ENCODE data around the gene PGRMC1. TPM values are rescaled to one million over a fixed set of nuclear protein-coding genes. Genes with fewer than 3 reads are reported as not detected.

Gene PGRMC1
- total and polyA plus RNA-seq, 9 of the 15 experiments (the other 6 are each of a cell fraction or from before 2014, with no cell fraction given), result 27.4 to 115 (median 90.3) TPM

- TF ChIP-seq HNRNPLL (IDR thresholded peaks at IDR 0.05; ENCODE audit: low read depth, low read length, poor library complexity, severe bottlenecking) (no peak), E2F6 (IDR thresholded peaks at IDR 0.05; ENCODE audit: borderline replicate concordance in 1 of 2, extremely low read depth in 1 of 2, insufficient read depth in 1 of 2, insufficient read length in 1 of 2, low read depth in 1 of 2, low read length in 1 of 2, poor library complexity in 1 of 2, severe bottlenecking in 1 of 2) (peak in 1 of 2 experiments; percentile 44), PRDM10 (IDR thresholded peaks at IDR 0.05; ENCODE audit: partially characterized antibody) (peak; percentile 14), L3MBTL2 (IDR thresholded peaks at IDR 0.05) (peak; percentile 51), EGR1 (conservative IDR thresholded peaks at IDR 0.05) (peak; percentile 61), TBL1XR1 (IDR thresholded peaks at IDR 0.05; ENCODE audit: low read length in 2 of 2) (no peak), POU5F1 (IDR thresholded peaks at IDR 0.05; ENCODE audit: borderline replicate concordance, low read depth, low read length, partially characterized antibody) (no peak), ELF1 (tag; IDR thresholded peaks at IDR 0.05) (peak; percentile 31; the same call in 1 of the 2 replicates), TAF1 (IDR thresholded peaks at IDR 0.05; ENCODE audit: control insufficient read depth, extremely low read depth, insufficient read depth, low read length, severe bottlenecking) (peak; percentile 90), ZNF274 (IDR thresholded peaks at IDR 0.05; ENCODE audit: borderline replicate concordance, low read depth, low read length) (no peak), TAF9B (IDR thresholded peaks at IDR 0.05; ENCODE audit: partially characterized antibody) (peak; percentile 74), PHF8 (IDR thresholded peaks at IDR 0.05; ENCODE audit: borderline replicate concordance, low read length) (peak; percentile 78; the same call in 1 of the 2 replicates), RNF219 (CRISPR knock-in tag; IDR thresholded peaks at IDR 0.05) (no peak), GTF2B (IDR thresholded peaks at IDR 0.05; ENCODE audit: extremely low read depth, insufficient read length) (peak; percentile 18), POLR2B (IDR thresholded peaks at IDR 0.05; ENCODE audit: low read depth, partially characterized antibody) (peak; percentile 86), PHB2 (IDR thresholded peaks at IDR 0.05; ENCODE audit: low read depth) (no peak), GABPB1 (CRISPR knock-in tag; IDR thresholded peaks at IDR 0.05) (peak; percentile 54; the same call in 1 of the 2 replicates)
Observed at GRCh38 chrX:119235872-119236622, at the start of gene PGRMC1 (continued).

Measured in K562 (cell line).